GM13976 (cell line): ENCODE data around the gene CHAT.
A peak's percentile ranks its signal among the peaks of the same experiment; 100 is the strongest.

Experiments used
- DNase-seq: peaks from one replicate; pipeline ENCODE4 v3.0.0; 2012; ENCODE audit warnings: low spot score
- CTCF ChIP-seq: IDR thresholded peaks from 2 replicates; pipeline ENCODE4 v1.5.1; 2012; ENCODE audit warnings: borderline replicate concordance, mild to moderate bottlenecking; ENCODE audit not compliant: insufficient read depth; ENCODE audit errors: extremely low read depth, missing control alignments, control extremely low read depth
- in situ Hi-C: fragments of 300-500 bp; cut with MboI; formaldehyde crosslinking; loops from one replicate; pipeline ENCODE4 v1.12.0; 2022; ENCODE audit warnings: low sequenced_read_pairs, mixed read lengths, inconsistent platforms; ENCODE audit not compliant: unreplicated experiment

The CHAT gene

GRCh38 chr10:49613882-49614241 is at the start of gene CHAT:
CHAT (plus strand) TSS chr10:49614037; CDS start chr10:49614190, 153 bp downstream.
- in situ Hi-C loops: no loop called here
- TF ChIP-seq CTCF: no peak
- DNase-seq: no peak

- in situ Hi-C loops: no loop called here
- no peak for DNase-seq
- no peak for TF ChIP-seq CTCF
These were observed 49.3 kb upstream of the CHAT start for GRCh38 chr10:49564461-49565009.

GRCh38 chr10:49567810-49568209 is 46.0 kb upstream of the CHAT start:
- TF ChIP-seq CTCF: no peak
- no peak for DNase-seq
- in situ Hi-C loops: no loop called here

- TF ChIP-seq CTCF: no peak
- peak; percentile 40 for DNase-seq
- in situ Hi-C loops: no loop called here
These were observed 45.6 kb upstream of the CHAT start for GRCh38 chr10:49568235-49568634.

GRCh38 chr10:49569031-49569631 is 44.7 kb upstream of the CHAT start:
- no peak for DNase-seq
- in situ Hi-C loops: no loop called here
- no peak for TF ChIP-seq CTCF

- no peak for TF ChIP-seq CTCF
- DNase-seq: no peak
These were observed 42.4 kb upstream of the CHAT start for GRCh38 chr10:49571388-49571787.

More at GRCh38 chr10:49571388-49571787, 42.4 kb upstream of the CHAT start:
- in situ Hi-C loops: no loop called here
